Suprapubic skin (tissue), 4 donors: Measurements from ENCODE around the gene PPP2R5C. TPM values are rescaled to one million over a fixed set of nuclear protein-coding genes. Genes with fewer than 3 reads are reported as not detected.
"Not testable (repeated sequence)": the region's sequence is repeated elsewhere in the genome, so short reads cannot be mapped to it uniquely, and the experiment has no call there.

Source experiments
- DNase-seq, 2 donors: peaks; one replicate each; pipeline ENCODE4 v3.0.0-alpha.2; 2019; ENCODE audit warnings: low spot score in 2 of 2
- H3K27ac ChIP-seq: fragments of 200-600 bp; sonication (generic); one replicate; pipeline ENCODE4 v1.5.1; 2019
- H3K27me3 ChIP-seq: fragments of 200-600 bp; sonication (generic); one replicate; pipeline ENCODE4 v1.5.1; 2019
- H3K36me3 ChIP-seq: fragments of 200-600 bp; sonication (generic); one replicate; pipeline ENCODE4 v1.5.1; 2019
- H3K4me1 ChIP-seq: fragments of 200-600 bp; sonication (generic); one replicate; pipeline ENCODE4 v1.5.1; 2019
- H3K4me3 ChIP-seq: fragments of 200-600 bp; sonication (generic); one replicate; pipeline ENCODE4 v1.5.1; 2019; ENCODE audit warnings: mild to moderate bottlenecking
- H3K9me3 ChIP-seq: fragments of 200-600 bp; sonication (generic); one replicate; pipeline ENCODE4 v1.5.1; 2019
- CTCF ChIP-seq, 2 donors: fragments of 200-600 bp in 1 of 2; fragments of 450-650 bp in 1 of 2; sonication (generic) in 1 of 2; IDR thresholded peaks; one replicate each; pipeline ENCODE4 v1.5.1; 2016 to 2019; ENCODE audit warnings: antibody characterized with exemption in 2 of 2, mild to moderate bottlenecking in 1 of 2, moderate library complexity in 1 of 2
- EP300 ChIP-seq: sonication (generic); formaldehyde crosslinking; IDR thresholded peaks from one replicate; pipeline ENCODE4 v1.6.1; 2017; ENCODE audit warnings: antibody characterized with exemption
- POLR2A ChIP-seq, 2 donors: fragments of 450-650 bp; IDR thresholded peaks; one replicate each; pipeline ENCODE4 v1.6.1; 2017; ENCODE audit warnings: antibody characterized with exemption in 2 of 2, mild to moderate bottlenecking in 2 of 2, moderate library complexity in 2 of 2
- POLR2AphosphoS5 ChIP-seq, 3 donors: sonication (generic); formaldehyde crosslinking; IDR thresholded peaks; one replicate each; pipeline ENCODE4 v1.6.1; 2017; ENCODE audit warnings: antibody characterized with exemption in 3 of 3
- WGBS: methylation state at CpG from one replicate; pipeline ENCODE4 v1.1.5; 2018; 5-methylcytosine and 5-hydroxymethylcytosine counted together
- total RNA-seq, 4 donors: library from RNA; depleted of rRNA; stranded (reverse); fragments of >200 nt; gene quantifications; one replicate each; pipeline ENCODE4 v1.1.0, GENCODE V29; 2016

PPP2R5C gene
- total RNA-seq, 4 donors from 2014 or later, result 104 to 149 (median 119) TPM

GRCh38 chr14:101726295-101726953, 35.1 kb upstream of the PPP2R5C start:
- Histone ChIP-seq H3K4me3 (no peak overlapping the region), H3K27me3 (no peaks in the 10 kb centered on the region), H3K9me3 (no peaks in the 10 kb centered on the region), H3K27ac (no peak overlapping the region), H3K4me1 (peaks cover 14% of the 10 kb centered on the region), H3K36me3 (no peaks in the 10 kb centered on the region)
- no peak for TF ChIP-seq POLR2A (IDR thresholded peaks at IDR 0.05)
- no peak for TF ChIP-seq CTCF (IDR thresholded peaks at IDR 0.05)
- TF ChIP-seq EP300, result no peak
- TF ChIP-seq POLR2AphosphoS5 (IDR thresholded peaks at IDR 0.05), result no peak
- peak; percentile 19 to 31 for DNase-seq
- WGBS, result 80% methylated on average over 14 of the region's 14 CpGs

GRCh38 chr14:101726954-101727302, 34.6 kb upstream of the PPP2R5C start:
- Histone ChIP-seq H3K27ac (no peak overlapping the region), H3K9me3 (no peaks in the 10 kb centered on the region), H3K36me3 (no peaks in the 10 kb centered on the region), H3K4me3 (no peak overlapping the region), H3K27me3 (no peaks in the 10 kb centered on the region), H3K4me1 (peaks cover 19% of the 10 kb centered on the region)
- TF ChIP-seq CTCF (IDR thresholded peaks at IDR 0.05) (no peak), EP300 (no peak), POLR2A (IDR thresholded peaks at IDR 0.05) (no peak), POLR2AphosphoS5 (IDR thresholded peaks at IDR 0.05) (no peak)
- DNase-seq, result peak; percentile 40 to 44
- 83% methylated on average over 8 of the region's 8 CpGs for WGBS

GRCh38 chr14:101727611-101728366, 33.7 kb upstream of the PPP2R5C start:
- Histone ChIP-seq H3K4me1 (peaks cover 21% of the 10 kb centered on the region), H3K27me3 (no peaks in the 10 kb centered on the region), H3K9me3 (no peaks in the 10 kb centered on the region), H3K27ac (no peak overlapping the region), H3K36me3 (no peaks in the 10 kb centered on the region), H3K4me3 (no peak overlapping the region)
- WGBS, result 79% methylated on average over 7 of the region's 7 CpGs
- TF ChIP-seq POLR2A (IDR thresholded peaks at IDR 0.05) (no peak), POLR2AphosphoS5 (IDR thresholded peaks at IDR 0.05) (no peak), EP300 (no peak), CTCF (IDR thresholded peaks at IDR 0.05) (no peak)
- peak in 1 of 2 donors; percentile 37 for DNase-seq

- no peaks in the 10 kb centered on the region for H3K36me3 ChIP-seq
- H3K27ac ChIP-seq, result no peak overlapping the region
- peak; percentile 24 for DNase-seq
- no peaks in the 10 kb centered on the region for H3K27me3 ChIP-seq
- H3K4me3 ChIP-seq, result no peak overlapping the region
- peaks cover 21% of the 10 kb centered on the region for H3K4me1 ChIP-seq
- WGBS, result 86% methylated on average over 10 of the region's 10 CpGs
- no peaks in the 10 kb centered on the region for H3K9me3 ChIP-seq
- TF ChIP-seq POLR2A (IDR thresholded peaks at IDR 0.05) (no peak), EP300 (no peak), CTCF (IDR thresholded peaks at IDR 0.05) (no peak), POLR2AphosphoS5 (IDR thresholded peaks at IDR 0.05) (no peak)
Observed at GRCh38 chr14:101728367-101728742, 33.2 kb upstream of the PPP2R5C start.

GRCh38 chr14:101729382-101729781, 32.1 kb upstream of the PPP2R5C start:
- no peaks in the 10 kb centered on the region for H3K9me3 ChIP-seq
- DNase-seq, result peak; percentile 34
- 72% methylated on average over 6 of the region's 6 CpGs for WGBS
- H3K27me3 ChIP-seq, result no peaks in the 10 kb centered on the region
- no peak for TF ChIP-seq CTCF (IDR thresholded peaks at IDR 0.05)
- no peak for TF ChIP-seq POLR2AphosphoS5 (IDR thresholded peaks at IDR 0.05)
- no peak for TF ChIP-seq POLR2A (IDR thresholded peaks at IDR 0.05)
- H3K4me1 ChIP-seq, result peaks cover 21% of the 10 kb centered on the region
- H3K27ac ChIP-seq, result no peak overlapping the region
- H3K36me3 ChIP-seq, result no peaks in the 10 kb centered on the region
- H3K4me3 ChIP-seq, result no peak overlapping the region

GRCh38 chr14:101730157-101730556, 31.4 kb upstream of the PPP2R5C start:
- not testable (repeated sequence) for H3K27me3 ChIP-seq, DNase-seq, H3K27ac ChIP-seq, H3K9me3 ChIP-seq, H3K36me3 ChIP-seq, H3K4me3 ChIP-seq
- WGBS, result 86% methylated on average over 4 of the region's 4 CpGs
- H3K4me1 ChIP-seq, result peaks cover 21% of the 10 kb centered on the region
